22Rv1 (cell line): ENCODE measurements around the gene ADAM8.

Experiments
- ZFX ChIP-seq: fragments of 450-650 bp; IDR thresholded peaks from 2 replicates; pipeline ENCODE4 v1.6.1; 2017; ENCODE audit warnings: antibody characterized with exemption, borderline replicate concordance
- TF ChIP-seq, protein P1 (sequence below): fragments of 450-650 bp; IDR thresholded peaks from 2 replicates; pipeline ENCODE4 v1.5.1; 2017; ENCODE audit warnings: mild to moderate bottlenecking

DNA sequence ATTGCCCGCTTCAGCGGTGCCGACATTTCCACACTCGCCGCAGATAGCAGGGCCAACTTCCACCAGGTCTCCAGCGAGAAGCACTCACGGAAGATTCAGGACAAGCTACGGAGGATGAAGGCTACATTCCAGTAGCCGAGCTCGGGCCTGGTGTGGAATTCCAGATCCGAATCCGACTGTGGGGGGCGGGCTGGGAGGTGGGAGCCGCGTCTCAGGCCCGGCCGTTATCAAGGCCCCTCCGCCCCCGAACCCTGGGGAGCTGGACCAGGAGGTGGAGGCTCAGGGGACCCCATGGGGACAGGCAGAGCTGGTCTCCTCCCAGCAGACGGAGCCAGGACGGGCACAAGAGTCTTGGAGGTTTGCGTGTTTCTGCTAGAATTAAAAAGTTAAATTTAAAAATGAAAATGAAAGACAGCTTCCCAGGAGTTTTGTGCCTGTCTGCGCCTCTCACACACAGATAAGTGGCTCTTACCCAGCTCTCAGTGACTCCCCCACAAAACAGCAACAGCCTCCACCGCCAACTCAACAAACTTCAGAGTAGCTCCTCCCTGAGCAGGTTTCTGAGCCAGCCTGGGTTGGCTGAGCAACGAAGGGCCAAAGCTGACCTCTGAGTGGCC, 51.8 kb downstream of the ADAM8 start:
- TF ChIP-seq, protein P1, sequence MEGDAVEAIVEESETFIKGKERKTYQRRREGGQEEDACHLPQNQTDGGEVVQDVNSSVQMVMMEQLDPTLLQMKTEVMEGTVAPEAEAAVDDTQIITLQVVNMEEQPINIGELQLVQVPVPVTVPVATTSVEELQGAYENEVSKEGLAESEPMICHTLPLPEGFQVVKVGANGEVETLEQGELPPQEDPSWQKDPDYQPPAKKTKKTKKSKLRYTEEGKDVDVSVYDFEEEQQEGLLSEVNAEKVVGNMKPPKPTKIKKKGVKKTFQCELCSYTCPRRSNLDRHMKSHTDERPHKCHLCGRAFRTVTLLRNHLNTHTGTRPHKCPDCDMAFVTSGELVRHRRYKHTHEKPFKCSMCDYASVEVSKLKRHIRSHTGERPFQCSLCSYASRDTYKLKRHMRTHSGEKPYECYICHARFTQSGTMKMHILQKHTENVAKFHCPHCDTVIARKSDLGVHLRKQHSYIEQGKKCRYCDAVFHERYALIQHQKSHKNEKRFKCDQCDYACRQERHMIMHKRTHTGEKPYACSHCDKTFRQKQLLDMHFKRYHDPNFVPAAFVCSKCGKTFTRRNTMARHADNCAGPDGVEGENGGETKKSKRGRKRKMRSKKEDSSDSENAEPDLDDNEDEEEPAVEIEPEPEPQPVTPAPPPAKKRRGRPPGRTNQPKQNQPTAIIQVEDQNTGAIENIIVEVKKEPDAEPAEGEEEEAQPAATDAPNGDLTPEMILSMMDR = no peak
- TF ChIP-seq ZFX = no peak
